Gastroesophageal sphincter (tissue), 3 donors: Measurements from ENCODE around the gene PRRX2.

Source experiments
- POLR2A ChIP-seq, 2 donors: fragments of 450-650 bp; IDR thresholded peaks; one replicate each; pipeline ENCODE4 v1.6.1; 2017; ENCODE audit warnings: antibody characterized with exemption in 2 of 2, mild to moderate bottlenecking in 2 of 2, moderate library complexity in 1 of 2
- TF ChIP-seq, protein P1 (sequence below), 4 experiments: fragments of 200-600 bp in 2 of 4; fragments of 450-650 bp in 2 of 4; sonication (generic) in 1 of 4; IDR thresholded peaks; one replicate each; pipeline ENCODE4 v1.5.1; 2017 to 2019; ENCODE audit warnings: antibody characterized with exemption in 4 of 4, mild to moderate bottlenecking in 2 of 4, moderate library complexity in 2 of 4

DNA sequence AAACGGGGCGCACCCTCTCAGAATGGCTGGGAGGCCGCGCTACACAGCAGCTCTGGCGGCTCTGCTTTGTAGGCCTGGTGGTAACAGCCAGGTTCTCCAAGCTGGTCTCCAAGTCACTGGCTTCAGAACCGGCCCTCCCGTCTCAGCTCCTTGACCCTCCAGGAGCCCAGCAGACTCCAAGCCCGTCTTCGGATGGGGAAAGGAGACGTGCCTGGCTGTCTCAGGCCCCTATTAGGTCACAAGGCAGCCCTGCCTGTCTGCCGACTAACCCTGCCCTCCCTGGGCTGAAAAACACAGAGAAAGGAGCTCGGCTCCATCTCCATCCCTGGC lies 25.7 kb upstream of the PRRX2 start:
- TF ChIP-seq, protein P1, sequence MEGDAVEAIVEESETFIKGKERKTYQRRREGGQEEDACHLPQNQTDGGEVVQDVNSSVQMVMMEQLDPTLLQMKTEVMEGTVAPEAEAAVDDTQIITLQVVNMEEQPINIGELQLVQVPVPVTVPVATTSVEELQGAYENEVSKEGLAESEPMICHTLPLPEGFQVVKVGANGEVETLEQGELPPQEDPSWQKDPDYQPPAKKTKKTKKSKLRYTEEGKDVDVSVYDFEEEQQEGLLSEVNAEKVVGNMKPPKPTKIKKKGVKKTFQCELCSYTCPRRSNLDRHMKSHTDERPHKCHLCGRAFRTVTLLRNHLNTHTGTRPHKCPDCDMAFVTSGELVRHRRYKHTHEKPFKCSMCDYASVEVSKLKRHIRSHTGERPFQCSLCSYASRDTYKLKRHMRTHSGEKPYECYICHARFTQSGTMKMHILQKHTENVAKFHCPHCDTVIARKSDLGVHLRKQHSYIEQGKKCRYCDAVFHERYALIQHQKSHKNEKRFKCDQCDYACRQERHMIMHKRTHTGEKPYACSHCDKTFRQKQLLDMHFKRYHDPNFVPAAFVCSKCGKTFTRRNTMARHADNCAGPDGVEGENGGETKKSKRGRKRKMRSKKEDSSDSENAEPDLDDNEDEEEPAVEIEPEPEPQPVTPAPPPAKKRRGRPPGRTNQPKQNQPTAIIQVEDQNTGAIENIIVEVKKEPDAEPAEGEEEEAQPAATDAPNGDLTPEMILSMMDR (IDR thresholded peaks at IDR 0.05) = no peak
- TF ChIP-seq POLR2A (IDR thresholded peaks at IDR 0.05) = no peak
